ENCODE results near the gene ZNF23. TPM values are rescaled to one million over a fixed set of nuclear protein-coding genes. Genes with fewer than 3 reads are reported as not detected.

The ZNF23 gene
- total RNA-seq, 1 experiment from 2014 or later: 9.6 TPM

DNA sequence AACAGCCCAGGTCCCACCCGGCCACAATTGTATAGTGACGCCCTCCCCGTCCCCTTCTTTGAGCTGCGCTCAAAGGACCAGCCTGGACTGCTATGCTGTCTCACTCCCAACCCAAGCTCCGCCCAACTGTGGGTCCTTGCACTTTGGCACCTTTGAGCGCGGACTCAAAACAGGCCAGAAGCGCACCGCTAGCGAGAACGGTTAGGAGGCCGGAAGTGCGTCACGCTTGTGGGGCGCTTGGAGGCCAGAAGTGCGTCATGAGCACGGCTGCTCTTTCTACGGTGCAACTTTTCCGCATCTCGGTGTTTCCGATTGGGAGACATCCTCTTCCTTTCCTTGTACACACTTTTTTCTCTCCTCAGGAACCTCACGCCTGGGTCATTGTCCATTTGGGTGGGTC, 27.1 kb upstream of the ZNF23 start, which contains the start of gene ZNF19:
ZNF19 (minus strand) TSS at position 203 of the 400 bp plus-strand sequence. CDS start 7,210 bp downstream, outside the sequence.
- no peak within 1 kb of the TSS for H3K14ac ChIP-seq (ENCODE audit: insufficient read depth, low read length)
- no peak within 1 kb of the TSS for H3K9ac ChIP-seq (ENCODE audit: extremely low read depth, insufficient read length, low read length)
- Mint-ChIP-seq H3K4me3 (no peak within 1 kb of the TSS), H3K27me3 (ENCODE audit: low read depth) (peaks cover 19% of the 10 kb centered on the region), H3K36me3 (ENCODE audit: insufficient read depth in 1 of 3, low read depth in 3 of 3) (no peaks in the 10 kb centered on the region), H3K4me1 (0 out of 4 replicates have a peak, but pooled peaks cover 3 to 4% of the 10 kb centered on the region in 2 experiments), H3K9me3 (no peaks in the 10 kb centered on the region), H3K27ac (no peak within 1 kb of the TSS)
- H3K56ac ChIP-seq (ENCODE audit: insufficient read length, low read depth, low read length): no peak within 1 kb of the TSS
- no peaks in the 10 kb centered on the region for H3K27me3 ChIP-seq (ENCODE audit: insufficient read depth, low read length)
- no peak within 1 kb of the TSS for H2BK20ac ChIP-seq (ENCODE audit: low read depth, low read length, poor library complexity, severe bottlenecking)
- H3K4ac ChIP-seq (ENCODE audit: low read depth, low read length): no peak within 1 kb of the TSS
- H2BK5ac ChIP-seq (ENCODE audit: insufficient read length, low read length): no peak within 1 kb of the TSS
- H3K27ac ChIP-seq (ENCODE audit: insufficient read length, low read depth, low read length): no peak within 1 kb of the TSS
- H3K23me2 ChIP-seq (ENCODE audit: insufficient read length, low read depth, low read length, poor library complexity, severe bottlenecking): no peaks in the 10 kb centered on the region
- H2BK120ac ChIP-seq (ENCODE audit: low read depth, low read length, poor library complexity, severe bottlenecking): no peak within 1 kb of the TSS
- no peak within 1 kb of the TSS for H2AFZ ChIP-seq (ENCODE audit: low read length)
- no peak within 1 kb of the TSS for H4K8ac ChIP-seq (replicated peaks; ENCODE audit: insufficient read length, low read depth, low read length)
- no peak within 1 kb of the TSS for H2BK15ac ChIP-seq (ENCODE audit: low read depth, low read length)
- H2BK12ac ChIP-seq (ENCODE audit: insufficient read length, low read depth, low read length): no peak within 1 kb of the TSS
- TF ChIP-seq, protein P1, sequence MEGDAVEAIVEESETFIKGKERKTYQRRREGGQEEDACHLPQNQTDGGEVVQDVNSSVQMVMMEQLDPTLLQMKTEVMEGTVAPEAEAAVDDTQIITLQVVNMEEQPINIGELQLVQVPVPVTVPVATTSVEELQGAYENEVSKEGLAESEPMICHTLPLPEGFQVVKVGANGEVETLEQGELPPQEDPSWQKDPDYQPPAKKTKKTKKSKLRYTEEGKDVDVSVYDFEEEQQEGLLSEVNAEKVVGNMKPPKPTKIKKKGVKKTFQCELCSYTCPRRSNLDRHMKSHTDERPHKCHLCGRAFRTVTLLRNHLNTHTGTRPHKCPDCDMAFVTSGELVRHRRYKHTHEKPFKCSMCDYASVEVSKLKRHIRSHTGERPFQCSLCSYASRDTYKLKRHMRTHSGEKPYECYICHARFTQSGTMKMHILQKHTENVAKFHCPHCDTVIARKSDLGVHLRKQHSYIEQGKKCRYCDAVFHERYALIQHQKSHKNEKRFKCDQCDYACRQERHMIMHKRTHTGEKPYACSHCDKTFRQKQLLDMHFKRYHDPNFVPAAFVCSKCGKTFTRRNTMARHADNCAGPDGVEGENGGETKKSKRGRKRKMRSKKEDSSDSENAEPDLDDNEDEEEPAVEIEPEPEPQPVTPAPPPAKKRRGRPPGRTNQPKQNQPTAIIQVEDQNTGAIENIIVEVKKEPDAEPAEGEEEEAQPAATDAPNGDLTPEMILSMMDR (conservative IDR thresholded peaks at IDR 0.05): no peak
- no peaks in the 10 kb centered on the region for H3K9me3 ChIP-seq (ENCODE audit: control insufficient read depth, low read depth, low read length)
- no peak within 1 kb of the TSS for H4K5ac ChIP-seq (ENCODE audit: insufficient read length, low read depth, low read length)
- peak; percentile 28 for DNase-seq
- no peak within 1 kb of the TSS for H3K23ac ChIP-seq (ENCODE audit: insufficient read length, low read depth, low read length)
- H3K4me1 ChIP-seq (ENCODE audit: insufficient read depth, low read length): no peaks in the 10 kb centered on the region
- WGBS (ENCODE audit: extremely low coverage, insufficient read length, low lambda C conversion rate): no CpG with 5 or more reads among the region's 22 CpGs
- H3K79me1 ChIP-seq (ENCODE audit: insufficient read depth, low read depth, low read length, poor library complexity, severe bottlenecking): no peaks in the 10 kb centered on the region
- H3K18ac ChIP-seq (ENCODE audit: insufficient read length, low read depth, low read length): no peak within 1 kb of the TSS
- H4K91ac ChIP-seq (ENCODE audit: insufficient read length, low read depth, low read length): no peak within 1 kb of the TSS
- no peak within 1 kb of the TSS for H2AK5ac ChIP-seq (ENCODE audit: insufficient read length, low read length)
- H4K20me1 ChIP-seq (ENCODE audit: control insufficient read depth, insufficient read depth, insufficient read length): no peaks in the 10 kb centered on the region
- no peak within 1 kb of the TSS for H3T11ph ChIP-seq (ENCODE audit: low read length)
- H3K79me2 ChIP-seq (ENCODE audit: insufficient read depth, low read length): no peaks in the 10 kb centered on the region
- no peak within 1 kb of the TSS for H3K4me2 ChIP-seq (ENCODE audit: insufficient read depth, insufficient read length, low read length)
